Measurements from ENCODE around the gene CDH8.
"Not testable (repeated sequence)": the region's sequence is repeated elsewhere in the genome, so short reads cannot be mapped to it uniquely, and the experiment has no call there.

CDH8 gene

DNA sequence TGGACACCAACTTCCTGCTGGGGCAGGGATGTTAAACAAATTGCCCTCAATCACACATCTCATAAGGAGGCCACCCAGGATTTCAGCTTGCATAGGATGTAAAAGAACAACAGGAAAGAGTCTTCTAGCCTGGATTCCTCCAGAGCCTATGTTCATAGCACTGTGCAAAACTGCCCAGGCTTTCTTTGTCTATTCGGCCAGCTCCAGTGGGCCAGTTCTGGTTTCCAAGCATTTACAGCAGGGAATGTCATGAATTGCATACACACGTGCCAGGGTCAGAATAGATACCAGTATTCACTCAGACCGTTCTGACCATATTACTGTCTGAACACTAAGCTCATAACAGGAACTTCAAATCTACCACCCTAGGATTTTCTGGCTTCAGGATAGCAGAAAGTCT, 273.2 kb downstream of the CDH8 start:
- DNase-seq = no peak

GRCh38 chr16:61730997-61731396, 305.2 kb downstream of the CDH8 start:
- no peak for DNase-seq

DNA sequence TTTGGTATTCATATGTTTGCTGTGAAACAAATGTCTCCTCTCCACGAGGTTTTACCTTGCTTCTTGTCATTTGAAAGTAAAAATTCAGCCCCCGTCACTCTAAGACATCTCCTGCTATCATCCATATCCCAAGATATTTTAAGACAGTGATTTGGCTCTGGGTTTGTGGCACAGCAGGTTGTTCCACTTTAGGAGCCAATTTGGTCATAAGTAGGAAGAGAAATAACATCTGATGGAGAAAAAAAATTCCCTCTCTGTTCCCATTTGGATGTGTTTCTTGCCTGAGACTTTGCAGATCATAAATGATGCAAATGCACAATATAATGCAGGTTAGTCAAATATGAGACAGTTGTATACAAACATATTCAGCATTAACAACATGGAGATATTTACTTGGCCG, 309.5 kb downstream of the CDH8 start:
- DNase-seq = no peak

DNA sequence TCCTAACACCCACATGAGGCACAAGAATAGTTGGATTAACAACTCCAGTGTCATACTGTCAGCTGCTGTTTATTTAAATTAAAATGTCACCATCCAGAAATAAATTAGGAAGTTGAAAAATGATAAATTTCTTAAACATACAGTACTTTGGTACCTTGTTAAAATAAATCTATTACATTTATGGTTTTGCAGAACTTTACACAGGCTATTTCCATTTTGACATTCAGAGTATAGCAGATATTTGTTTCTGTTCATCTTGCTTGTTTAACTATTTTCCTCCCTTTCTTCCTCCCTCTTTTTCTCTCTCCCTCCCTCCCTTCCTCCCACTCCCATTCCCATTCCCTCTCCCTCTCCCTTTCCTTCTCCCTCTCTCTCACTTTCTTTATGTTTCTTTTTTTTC, 310.1 kb downstream of the CDH8 start:
- no peak for DNase-seq

DNA sequence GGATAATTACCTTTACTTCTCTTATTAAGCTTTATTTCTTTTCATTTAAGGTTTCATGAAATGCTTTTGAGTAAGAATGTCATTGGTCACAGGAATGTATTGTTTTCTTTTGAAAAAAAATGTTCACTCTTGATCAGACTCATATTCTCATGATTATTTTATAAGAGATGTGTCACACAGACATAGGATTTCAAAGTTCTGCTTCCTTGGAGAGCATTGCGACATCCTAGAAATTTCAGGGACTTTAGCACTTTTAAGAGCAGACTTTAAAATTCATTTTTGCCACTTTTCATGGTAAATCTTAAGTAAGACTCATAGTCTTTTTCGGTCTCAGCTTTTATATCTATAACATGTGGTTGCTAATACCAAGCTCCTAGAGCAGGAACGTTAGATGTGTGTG, 314.7 kb downstream of the CDH8 start:
- no peak for DNase-seq

DNA sequence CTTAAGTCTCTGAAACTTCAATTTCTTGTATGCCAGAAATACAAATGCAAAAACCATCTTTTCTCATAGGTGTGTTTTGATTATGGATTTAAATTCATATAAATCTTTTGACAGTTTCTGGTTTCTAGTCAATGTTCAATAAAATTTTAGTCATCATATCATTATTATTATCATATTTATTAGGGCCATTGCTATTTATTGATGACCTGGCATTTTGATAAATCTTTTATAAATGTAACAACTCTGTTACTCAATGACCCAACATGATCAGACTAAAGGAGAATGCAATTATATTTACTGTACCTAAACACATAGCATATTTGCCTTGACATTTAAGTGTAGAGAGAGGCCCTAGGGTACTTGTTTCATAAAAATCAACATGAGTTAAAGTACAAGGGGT, 320.8 kb downstream of the CDH8 start:
- no peak for DNase-seq

DNA sequence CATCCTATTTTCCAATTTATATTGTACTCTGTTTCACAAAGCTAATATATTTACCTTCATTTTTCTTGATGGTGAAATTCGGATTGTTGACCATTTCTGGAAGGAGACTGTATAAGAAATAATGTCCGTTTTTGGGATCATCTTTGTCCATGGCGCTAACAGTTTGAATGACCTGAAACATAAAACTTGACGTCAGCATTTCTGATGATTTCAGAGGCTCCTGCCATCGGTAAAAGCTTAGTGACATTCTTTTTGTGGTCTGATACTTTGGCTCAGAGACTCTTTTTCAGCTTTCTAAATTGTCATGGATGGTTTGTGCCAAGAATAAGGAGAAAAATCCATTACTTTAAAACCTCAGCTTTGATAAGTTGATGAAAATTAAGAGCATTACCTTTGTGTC, 322.5 kb downstream of the CDH8 start:
- DNase-seq = no peak

DNA sequence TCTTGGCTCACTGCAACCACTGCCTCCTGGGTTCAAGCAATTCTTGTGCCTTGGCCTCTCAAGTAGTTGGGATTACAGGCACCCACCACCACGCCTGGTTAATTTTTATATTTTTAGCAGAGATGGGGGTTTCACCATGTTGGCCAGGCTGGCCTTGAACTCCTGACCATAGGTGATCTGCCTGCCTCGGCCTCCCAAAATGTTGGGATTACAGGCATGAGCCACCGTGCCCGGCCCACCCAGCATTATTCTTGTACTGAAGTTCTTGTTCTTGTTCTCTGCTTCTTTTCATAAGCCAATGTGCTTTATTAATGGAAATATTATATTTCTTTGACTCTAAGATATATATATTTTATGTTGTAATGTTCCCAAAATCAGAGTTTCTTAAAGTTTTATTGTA, 336.6 kb downstream of the CDH8 start:
- not testable (repeated sequence) for DNase-seq

DNA sequence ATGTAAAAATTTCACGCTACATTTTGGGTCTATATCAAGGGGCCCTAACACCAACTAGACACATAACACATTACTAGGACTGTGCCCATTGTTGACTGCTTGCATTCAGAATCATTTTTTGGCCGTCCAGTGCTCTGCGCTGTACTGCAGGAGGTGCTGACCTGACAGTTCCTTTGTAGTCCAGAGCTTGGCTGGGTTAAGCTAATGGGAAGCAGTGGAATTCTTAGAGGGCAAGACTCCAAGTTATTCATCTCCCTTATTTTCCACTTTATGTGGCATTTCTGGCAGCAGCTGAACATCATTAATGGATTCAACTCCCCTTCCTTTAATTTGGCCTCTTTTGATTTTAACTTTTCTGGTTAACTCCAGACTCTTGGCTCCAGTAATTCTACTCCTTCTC, 351.7 kb downstream of the CDH8 start:
- no peak for DNase-seq

DNA sequence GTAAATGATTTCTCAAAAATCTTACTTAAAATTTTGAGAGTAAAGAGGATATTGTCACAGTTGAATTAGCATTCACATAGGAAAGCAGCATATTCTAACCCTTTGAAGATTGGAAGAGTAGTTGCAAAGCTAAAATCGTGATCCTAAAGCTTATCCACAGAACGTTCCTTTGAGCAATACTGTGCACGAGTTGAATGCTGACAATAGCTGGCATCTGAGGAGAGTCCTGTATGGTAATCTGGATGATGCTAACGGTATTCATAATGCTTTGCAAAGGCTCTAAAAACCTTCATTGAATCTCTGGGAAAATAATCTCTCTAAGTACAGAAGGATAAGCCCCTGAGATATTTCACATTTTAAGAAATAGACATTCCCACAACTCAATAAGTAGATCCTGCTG, 354.6 kb downstream of the CDH8 start:
- DNase-seq = no peak

- no peak for DNase-seq
Observed at GRCh38 chr16:61681124-61681523, 355.1 kb downstream of the CDH8 start.

GRCh38 chr16:61678182-61678581, 358.1 kb downstream of the CDH8 start:
- DNase-seq = no peak

DNA sequence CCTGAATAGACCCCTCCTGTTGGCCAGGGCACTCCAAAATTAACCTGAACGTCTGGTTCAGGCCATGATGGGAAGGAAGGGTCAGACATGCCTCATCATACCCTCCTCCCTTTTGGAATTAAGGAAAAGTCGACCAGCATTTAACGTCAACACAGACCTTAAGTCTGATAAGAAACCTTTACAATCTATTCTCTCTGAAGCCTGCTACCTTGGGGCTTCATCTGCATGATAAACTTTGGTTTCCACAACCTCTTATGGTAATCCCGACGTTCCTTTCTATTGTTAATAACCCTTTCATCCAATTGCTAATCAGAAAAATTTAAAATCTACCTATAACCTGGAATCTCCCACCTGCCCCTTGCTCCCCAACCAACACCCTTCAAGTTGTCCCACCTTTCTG, 358.5 kb downstream of the CDH8 start:
- no peak for DNase-seq

GRCh38 chr16:61676740-61677139, 359.5 kb downstream of the CDH8 start:
- no peak for DNase-seq

DNA sequence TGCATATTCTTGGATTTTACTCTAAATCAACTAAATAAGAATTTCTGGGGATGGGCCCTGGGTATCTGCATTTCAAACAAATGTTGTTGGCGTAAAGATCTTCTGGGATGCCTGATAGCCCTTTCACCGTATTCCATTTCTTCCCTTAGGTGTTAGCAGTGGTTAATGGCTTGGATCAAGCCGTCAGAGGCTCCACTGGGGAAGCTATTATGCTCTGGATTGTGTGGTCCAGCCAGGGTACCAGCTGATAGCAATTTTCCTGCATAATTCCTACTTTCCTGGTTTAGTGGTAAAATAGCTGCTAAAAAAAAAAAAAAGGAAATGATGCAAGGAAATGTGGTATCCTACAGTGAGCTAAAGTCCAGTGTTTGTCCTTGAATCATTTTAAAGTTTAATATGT, 365.1 kb downstream of the CDH8 start:
- no peak for DNase-seq

DNA sequence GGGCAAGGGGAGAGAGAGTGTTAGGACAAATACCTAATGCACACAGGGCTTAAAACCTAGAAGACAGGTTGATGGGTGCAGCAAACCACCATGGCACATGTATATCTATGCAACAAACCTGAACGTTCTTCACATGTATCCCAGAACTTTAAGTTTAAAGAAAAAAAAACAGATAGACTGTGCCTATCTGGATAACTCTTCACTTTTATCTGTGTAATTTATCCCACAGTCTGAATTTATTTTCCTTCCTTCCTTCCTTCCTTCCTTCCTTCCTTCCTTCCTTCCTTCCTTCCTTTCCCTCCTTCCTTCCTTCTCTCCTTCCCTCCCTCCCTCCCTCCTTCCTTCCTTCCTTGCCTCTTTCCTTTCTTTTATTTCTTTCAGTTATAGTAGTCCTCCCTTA, 370.7 kb downstream of the CDH8 start:
- DNase-seq = no peak

DNA sequence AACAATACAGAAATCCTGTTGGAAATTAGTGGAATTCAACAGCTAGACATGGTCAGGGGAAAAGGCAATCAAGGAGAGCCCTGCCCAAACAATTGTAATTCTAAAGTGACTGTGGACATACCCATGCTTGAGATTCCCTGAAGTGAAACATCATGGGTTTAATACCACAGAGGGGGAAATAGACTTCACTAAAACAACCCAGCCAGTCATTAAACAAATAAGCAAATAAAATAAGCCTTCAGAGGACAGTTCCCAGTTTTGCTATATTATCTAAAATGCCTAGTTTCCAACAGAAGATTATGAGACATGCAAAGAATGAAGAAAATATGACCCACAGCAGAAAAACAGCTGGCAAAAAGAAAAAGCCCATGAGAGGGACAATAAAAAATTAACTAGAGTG, 376.3 kb downstream of the CDH8 start:
- no peak for DNase-seq

DNA sequence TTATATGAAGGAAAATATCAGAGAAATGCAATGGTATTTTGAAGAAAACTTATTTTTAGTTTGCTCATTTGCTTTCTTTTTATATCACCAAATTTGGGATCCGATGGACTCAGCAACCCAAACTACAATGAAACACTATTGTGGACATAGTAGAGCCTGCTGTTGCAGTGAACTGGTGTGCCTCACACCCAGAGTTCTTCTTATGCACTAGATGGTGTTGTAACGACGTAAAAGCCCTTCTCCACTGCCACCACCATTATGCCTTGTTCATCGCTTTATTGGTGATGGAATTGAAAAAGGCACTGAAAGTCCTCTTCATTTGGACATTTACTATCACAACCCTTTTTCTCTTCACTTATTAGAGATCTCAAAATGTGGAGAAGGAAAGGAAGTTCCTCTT, 381.3 kb downstream of the CDH8 start:
- DNase-seq = no peak

- DNase-seq = no peak
Observed at GRCh38 chr16:61653544-61653943, 382.7 kb downstream of the CDH8 start.

- no peak for DNase-seq
Observed at GRCh38 chr16:61645561-61645960, 390.7 kb downstream of the CDH8 start.

GRCh38 chr16:61644736-61645135, 391.5 kb downstream of the CDH8 start:
- no peak for DNase-seq

GRCh38 chr16:61617219-61617783, 418.9 kb downstream of the CDH8 start:
- DNase-seq = no peak

GRCh38 chr16:61616088-61616487, 420.1 kb downstream of the CDH8 start:
- DNase-seq = no peak

DNA sequence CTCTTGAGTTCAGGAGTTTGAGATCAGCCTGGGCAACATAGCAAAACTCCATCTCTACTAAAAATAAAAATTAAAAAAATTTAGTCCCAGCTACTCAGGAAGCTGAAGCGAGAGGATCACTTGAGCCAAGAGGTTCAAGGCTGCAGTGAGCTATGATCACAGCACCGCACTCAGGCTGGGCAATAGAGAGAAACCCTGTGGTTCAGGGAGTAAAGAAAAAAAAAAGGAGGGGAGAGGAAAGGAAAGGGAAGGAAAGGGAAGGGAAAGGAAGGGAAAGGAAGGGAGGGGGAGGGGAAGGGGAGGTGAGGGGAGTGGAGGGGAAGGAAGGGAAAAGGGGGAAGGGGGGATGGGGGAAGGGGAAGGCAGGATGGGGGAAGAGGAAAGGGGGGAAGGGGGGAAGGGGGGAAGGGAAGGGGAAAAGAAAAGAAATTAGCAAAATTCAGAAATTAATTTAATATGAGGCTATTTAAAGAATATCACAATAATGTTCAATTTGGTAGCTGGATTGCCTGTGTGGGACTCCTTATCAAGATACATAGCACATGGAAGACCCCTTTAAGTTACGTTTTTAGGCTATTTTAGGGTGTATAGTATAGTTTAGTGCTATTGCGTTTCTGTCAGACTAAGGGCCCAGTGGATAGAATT, 424.3 kb downstream of the CDH8 start:
- DNase-seq = no peak

DNA sequence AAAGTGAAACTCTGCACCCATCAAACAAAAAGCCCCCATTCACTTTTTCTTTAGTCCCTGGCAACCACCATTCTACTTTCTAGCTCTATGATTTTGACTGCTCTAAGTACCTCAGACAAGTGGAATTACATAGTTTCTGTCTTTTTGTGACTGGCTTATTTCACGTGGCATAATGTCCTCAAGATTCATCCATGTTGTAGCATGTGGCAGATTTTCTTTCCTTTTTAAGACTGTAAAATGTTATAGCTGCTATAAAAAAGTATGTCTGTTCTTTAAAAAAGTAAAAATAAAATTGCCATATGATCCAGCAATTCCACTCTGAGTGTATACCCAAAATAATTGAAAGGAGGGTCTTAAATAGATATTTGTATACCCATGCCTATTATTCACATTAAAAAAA, 429.7 kb downstream of the CDH8 start:
- no peak for DNase-seq

All from stimulated activated naive CD4-positive, alpha-beta T cell (primary cell).